ENCODE data around the gene TCERG1.
A peak's percentile ranks its signal among the peaks of the same experiment; 100 is the strongest.

The TCERG1 gene

DNA sequence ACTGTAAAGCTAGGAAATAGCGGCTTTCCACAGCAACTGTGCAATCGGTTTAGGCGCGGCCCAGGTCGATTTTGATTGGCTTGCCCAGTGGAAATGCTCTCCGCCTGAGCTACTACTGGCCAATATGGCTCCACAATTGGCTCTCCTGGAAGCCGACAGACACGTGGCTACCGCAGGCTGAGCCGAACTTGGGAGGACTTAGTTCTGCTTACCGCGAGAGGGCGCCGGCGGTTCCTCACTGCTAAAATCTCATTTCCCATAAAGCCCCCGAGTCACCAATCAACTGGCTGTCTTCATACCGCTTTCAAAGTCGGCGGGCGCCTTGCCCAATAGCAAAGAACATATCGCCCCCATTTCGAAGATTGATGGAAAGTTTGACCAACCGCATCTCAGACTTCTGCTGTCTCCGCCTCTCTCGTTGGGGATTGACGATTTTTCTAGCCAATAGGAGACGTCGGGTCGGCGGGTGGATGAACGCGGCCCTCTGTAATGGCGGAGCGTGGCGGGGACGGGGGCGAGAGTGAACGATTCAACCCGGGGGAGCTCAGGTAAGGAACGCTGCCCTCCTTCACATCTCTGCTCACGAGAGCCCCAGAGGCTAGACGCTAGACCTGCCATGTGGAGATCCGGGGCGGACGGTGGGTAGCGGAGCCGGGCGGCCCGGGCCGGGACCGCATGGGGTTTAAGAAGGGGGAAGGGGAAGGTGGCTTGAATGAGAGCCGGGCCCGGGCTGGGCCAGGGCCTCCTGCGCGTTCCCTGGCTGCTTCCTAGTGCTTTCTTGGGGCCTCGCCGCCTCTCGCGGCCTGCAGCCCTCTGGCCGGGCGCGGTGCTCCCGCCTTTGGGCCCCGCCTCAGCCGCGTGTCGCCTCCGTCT, at the start of gene TCERG1:
Gene TCERG1 (plus strand): TSS at position 473 of the 873 bp plus-strand sequence. CDS start 17 bp downstream, at position 490.
- TF ChIP-seq, protein P1, sequence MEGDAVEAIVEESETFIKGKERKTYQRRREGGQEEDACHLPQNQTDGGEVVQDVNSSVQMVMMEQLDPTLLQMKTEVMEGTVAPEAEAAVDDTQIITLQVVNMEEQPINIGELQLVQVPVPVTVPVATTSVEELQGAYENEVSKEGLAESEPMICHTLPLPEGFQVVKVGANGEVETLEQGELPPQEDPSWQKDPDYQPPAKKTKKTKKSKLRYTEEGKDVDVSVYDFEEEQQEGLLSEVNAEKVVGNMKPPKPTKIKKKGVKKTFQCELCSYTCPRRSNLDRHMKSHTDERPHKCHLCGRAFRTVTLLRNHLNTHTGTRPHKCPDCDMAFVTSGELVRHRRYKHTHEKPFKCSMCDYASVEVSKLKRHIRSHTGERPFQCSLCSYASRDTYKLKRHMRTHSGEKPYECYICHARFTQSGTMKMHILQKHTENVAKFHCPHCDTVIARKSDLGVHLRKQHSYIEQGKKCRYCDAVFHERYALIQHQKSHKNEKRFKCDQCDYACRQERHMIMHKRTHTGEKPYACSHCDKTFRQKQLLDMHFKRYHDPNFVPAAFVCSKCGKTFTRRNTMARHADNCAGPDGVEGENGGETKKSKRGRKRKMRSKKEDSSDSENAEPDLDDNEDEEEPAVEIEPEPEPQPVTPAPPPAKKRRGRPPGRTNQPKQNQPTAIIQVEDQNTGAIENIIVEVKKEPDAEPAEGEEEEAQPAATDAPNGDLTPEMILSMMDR (IDR thresholded peaks at IDR 0.05) = peak; percentile 80

DNA sequence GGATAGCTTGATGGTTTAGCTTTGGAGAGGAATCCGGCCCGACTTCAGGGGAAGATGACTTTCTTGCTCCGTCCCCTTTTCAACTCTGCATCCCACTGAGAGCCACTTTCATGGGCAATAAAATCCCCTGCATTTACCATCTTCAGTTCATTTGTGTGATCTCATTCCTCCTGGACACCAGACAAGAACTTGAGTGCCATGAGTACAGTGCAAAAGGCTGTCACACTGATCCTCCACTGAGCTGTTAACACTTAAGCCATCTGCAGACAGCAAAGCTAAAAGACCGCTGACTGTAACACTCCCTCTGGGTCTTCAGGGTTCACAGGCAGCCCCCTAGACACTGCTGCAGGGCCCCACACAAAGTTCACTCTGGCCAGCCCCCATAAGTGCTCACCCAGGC, 48.3 kb upstream of the TCERG1 start:
- TF ChIP-seq, protein P1 (IDR thresholded peaks at IDR 0.05) = no peak

DNA sequence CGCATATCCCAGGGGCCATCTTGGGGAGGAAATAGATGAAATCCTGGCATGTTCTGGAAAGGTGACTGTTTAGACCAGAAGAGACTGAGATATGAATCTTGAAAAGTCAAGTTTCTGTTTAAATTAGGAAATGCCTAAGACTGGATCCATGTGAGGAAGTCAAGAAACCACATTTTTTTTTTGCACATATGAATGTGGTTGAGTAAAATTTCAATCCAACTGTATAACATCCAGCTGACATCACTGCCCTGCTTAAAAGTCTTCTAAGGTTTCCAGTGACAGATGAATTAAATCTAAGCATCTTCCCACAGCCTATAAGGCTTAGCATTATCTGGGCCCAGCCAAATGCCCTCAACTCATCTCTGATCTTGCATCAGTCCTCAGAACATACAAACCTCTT, 47.7 kb upstream of the TCERG1 start:
- TF ChIP-seq, protein P1 (IDR thresholded peaks at IDR 0.05) = no peak

DNA sequence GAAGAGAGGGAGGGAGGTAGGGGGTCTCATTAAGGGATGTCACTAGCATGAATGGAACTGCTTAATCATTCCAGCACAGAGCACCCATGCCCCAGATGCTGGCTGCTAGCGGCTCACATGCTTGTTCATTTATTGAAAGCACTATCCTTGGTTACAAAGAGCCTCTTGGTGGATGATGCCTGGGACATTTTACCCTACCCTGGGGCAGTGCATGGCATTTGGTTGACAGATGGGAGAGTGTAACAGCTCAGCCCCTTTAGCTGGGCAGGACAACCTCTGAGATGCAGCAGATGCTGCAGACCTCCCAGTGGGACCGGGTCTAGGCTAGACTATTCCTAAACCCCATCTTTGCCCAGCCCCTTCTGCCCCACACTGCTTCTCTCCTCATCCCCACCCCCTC, 46.9 kb upstream of the TCERG1 start:
- TF ChIP-seq, protein P1 (IDR thresholded peaks at IDR 0.05) = no peak

DNA sequence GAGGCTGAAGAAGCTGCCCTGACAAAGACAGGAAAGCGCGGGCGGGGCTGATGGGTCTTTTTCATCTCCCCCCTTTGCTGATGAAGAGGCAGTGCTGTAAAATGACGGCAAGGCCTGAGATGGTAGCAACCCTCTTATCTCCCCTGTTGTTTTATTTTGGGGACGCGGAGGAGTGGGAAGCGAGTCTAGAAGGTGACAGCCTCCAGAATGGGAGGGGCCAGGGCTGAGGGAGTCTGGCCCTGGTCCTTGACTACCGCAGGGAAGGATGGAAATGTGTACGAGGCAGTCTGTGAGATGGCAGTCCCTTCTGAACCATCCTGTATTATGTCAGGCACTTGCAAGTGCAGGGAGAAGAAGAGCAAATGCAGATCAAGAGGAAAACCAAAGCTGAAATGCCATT, 46.1 kb upstream of the TCERG1 start:
- TF ChIP-seq, protein P1 (IDR thresholded peaks at IDR 0.05) = no peak

DNA sequence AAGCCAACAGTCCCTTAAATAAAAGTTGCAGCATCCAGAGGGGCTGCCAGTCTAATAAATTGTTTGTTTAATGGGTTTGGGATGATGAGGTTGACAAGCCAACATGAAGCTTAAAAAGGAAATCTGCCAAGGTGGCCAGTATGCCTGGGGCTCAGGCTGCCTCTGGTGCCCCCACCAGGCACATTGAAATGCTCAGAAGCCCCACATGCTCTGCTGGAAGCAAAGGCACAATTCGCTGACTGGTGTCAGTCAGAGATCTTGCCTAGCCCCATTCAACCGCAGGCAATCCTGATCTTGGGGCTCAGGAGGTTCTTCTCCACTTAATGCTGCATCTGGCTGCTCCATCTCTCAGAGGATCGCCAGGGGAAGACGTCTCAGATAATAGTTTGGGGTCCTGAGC, 44.2 kb upstream of the TCERG1 start:
- TF ChIP-seq, protein P1 (IDR thresholded peaks at IDR 0.05) = no peak

DNA sequence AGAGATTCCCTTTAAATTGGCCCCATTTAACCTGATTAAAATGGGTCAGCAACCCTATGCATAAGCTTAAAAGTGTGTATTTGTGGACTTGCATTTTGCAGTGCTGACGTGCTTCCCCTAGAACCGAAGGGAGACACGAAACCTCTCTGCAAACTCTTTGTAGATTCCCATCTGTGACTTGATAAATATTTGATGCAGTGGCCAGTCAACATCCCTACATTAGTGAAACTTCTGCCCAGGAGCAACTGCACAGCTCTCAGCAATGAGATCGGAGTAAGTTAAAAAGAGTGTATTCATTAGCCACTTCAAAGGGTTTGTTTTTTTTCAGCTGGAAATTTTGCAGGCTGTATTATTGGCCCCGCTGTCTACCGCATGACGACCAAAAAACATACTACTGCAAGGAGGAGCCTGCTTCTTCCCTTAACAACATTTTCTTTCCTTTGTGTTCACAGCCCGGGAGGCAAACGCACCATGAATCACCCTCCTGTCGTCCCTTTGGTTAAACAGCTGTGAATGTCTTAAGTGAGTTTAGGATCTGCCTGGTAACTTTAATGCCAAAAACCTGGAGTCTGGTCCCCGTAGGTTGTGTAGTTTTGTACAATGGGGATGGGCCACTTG, 38.0 kb upstream of the TCERG1 start:
- TF ChIP-seq, protein P1 (IDR thresholded peaks at IDR 0.05) = no peak

All from LNCAP (cell line).